Lower leg skin (tissue), 4 donors: ENCODE measurements around the gene PHLDA2. TPM values are rescaled to one million over a fixed set of nuclear protein-coding genes. Genes with fewer than 3 reads are reported as not detected.

Experiments
- DNase-seq, 2 donors: peaks; one replicate each; pipeline ENCODE4 v3.0.0-alpha.2; 2019; ENCODE audit warnings: low spot score in 2 of 2
- H3K4me3 ChIP-seq: fragments of 200-600 bp; sonication (generic); 2 replicates; pipeline ENCODE4 v1.5.1; 2017; ENCODE audit warnings: mild to moderate bottlenecking, low read depth; ENCODE audit not compliant: poor library complexity, severe bottlenecking
- POLR2A ChIP-seq, 2 donors: fragments of 450-650 bp; IDR thresholded peaks; one replicate each; pipeline ENCODE4 v1.6.1; 2016 to 2017; ENCODE audit warnings: antibody characterized with exemption in 2 of 2, mild to moderate bottlenecking in 1 of 2, moderate library complexity in 1 of 2
- WGBS, 2 donors: methylation state at CpG; one replicate each; pipeline ENCODE4 v1.1.5; 2018; 5-methylcytosine and 5-hydroxymethylcytosine counted together
- intact Hi-C: fragments of 100-400 bp; cut with DNase I; formaldehyde crosslinking; loops from one replicate; pipeline ENCODE4 v1.15.0; 2023; ENCODE audit warnings: low total_unique reads
- total RNA-seq, 4 donors: library from RNA; depleted of rRNA; stranded (reverse); fragments of >200 nt; gene quantifications; one replicate each; pipeline ENCODE4 v1.1.0, GENCODE V29; 2016
- TF ChIP-seq, protein P1 (sequence below), 3 donors: fragments of 450-650 bp; IDR thresholded peaks; one replicate each; pipeline ENCODE4 v1.5.1; 2016; ENCODE audit warnings: antibody characterized with exemption in 3 of 3, mild to moderate bottlenecking in 3 of 3, moderate library complexity in 2 of 3

Gene PHLDA2
- total RNA-seq, 4 donors from 2014 or later = 5.1 to 16.0 (median 7.4) TPM

DNA sequence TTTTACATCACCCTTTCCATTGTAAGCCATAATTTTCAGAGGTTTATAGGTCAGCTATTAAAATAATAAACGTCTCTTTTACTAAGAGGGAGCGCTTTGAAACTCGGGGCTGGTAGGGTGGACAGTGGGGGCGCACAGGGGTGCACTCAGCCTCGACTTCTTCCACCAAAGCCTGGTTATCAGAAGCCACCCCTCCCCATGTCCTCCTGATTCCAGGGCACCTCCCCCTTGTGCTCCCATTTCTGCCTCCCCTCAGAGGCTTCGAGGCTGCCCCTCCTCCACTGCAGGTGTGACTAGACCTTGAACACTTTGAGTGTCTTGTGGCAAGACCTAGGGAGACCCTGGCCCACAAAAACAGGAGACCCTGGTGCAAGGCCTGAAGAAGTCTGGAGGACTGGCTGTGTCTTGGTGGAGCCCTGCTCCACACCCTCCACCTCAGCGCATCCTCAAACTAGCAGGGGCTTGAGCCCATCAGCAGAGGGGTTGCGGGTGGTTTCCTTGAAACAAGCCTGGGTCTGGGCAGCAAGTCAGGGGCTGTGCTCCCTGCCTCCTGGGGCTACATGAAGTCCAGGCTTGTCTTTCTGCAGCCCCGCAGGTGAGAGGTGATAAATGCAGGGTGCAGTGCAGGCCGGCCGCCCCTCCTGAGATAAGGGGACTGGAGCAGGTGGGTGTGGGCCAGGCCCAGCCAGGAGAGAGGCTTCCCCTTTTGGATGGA, 46.7 kb downstream of the PHLDA2 start:
- DNase-seq = no peak
- TF ChIP-seq, protein P1, sequence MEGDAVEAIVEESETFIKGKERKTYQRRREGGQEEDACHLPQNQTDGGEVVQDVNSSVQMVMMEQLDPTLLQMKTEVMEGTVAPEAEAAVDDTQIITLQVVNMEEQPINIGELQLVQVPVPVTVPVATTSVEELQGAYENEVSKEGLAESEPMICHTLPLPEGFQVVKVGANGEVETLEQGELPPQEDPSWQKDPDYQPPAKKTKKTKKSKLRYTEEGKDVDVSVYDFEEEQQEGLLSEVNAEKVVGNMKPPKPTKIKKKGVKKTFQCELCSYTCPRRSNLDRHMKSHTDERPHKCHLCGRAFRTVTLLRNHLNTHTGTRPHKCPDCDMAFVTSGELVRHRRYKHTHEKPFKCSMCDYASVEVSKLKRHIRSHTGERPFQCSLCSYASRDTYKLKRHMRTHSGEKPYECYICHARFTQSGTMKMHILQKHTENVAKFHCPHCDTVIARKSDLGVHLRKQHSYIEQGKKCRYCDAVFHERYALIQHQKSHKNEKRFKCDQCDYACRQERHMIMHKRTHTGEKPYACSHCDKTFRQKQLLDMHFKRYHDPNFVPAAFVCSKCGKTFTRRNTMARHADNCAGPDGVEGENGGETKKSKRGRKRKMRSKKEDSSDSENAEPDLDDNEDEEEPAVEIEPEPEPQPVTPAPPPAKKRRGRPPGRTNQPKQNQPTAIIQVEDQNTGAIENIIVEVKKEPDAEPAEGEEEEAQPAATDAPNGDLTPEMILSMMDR (IDR thresholded peaks at IDR 0.05) = no peak
- no peak for TF ChIP-seq POLR2A (IDR thresholded peaks at IDR 0.05)
- WGBS, 2 donors = 76 to 78% methylated on average over 11 of the region's 11 CpGs
- intact Hi-C loops = no loop called here
- no peak overlapping the region for H3K4me3 ChIP-seq

DNA sequence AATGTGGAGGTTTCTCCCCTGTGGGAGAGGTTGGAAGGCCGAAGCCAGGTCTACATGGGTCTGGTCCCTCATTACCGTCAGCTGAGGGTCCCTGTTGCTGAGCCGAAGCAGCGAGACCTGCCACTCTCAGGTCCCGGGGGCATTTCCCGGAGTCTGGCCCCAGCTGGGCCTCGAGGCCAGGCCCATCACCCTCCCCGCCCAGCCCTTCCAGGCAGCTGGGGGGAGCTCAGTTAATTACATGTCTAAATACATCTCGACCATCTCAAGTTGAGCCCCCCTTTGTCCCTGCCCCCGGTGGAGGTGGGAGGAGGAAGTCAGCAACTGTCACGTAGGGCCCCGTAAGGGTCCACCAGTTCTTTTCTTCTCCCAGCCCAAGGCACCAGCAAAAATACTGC, 47.2 kb downstream of the PHLDA2 start:
- DNase-seq = no peak
- no peak overlapping the region for H3K4me3 ChIP-seq
- intact Hi-C loops = no loop called here

DNA sequence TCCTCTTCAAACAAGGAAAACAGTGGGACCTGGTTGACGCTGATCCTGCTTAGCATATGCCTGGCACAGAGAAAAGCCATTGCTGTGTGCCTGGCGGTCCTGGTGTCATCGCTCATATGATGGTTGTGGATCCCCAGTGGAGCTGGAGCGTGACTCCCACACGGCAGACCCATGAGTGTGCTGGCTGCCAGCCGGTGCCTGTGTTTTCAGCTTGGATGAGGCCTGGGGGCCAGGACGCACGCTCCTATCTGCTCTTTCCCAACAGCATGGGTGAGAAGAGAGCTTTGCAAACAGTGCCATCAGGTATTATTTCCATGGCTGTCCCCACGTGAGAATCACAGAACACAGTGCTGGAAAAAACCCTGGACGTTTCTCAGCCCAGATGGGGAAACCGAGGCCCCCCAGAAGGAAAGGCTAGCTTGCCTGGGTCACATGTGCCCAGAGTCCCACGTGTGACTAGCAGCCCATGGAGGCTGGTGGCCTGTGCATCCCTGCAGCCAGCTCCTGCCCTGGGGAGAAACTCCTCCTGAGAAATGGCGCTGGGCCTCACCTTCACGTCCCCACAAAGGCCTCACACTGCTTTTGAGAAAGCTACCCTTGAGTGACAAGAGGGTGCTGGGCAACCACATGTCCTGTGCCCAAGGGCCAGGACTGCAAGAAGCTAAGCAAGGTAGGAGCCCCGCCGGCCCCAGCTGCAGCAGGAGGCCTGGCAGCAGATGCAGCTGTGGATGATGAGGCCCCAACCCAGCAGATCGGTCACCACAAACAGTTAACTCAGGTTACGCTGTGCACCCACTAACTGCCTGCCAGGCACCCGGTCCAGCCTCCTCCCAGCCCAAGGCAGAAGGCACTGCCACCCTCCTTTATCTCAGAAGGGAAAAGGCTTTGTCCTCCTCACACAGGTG, 47.9 kb downstream of the PHLDA2 start:
- intact Hi-C loops = no loop called here
- WGBS, 2 donors = 78 to 90% methylated on average over 14 to 17 of the region's 19 CpGs
- no peak overlapping the region for H3K4me3 ChIP-seq
- DNase-seq = no peak
- TF ChIP-seq, protein P1 (IDR thresholded peaks at IDR 0.05) = no peak
- no peak for TF ChIP-seq POLR2A (IDR thresholded peaks at IDR 0.05)

More for the DNA sequence above, 47.2 kb downstream of the PHLDA2 start:
- TF ChIP-seq, protein P1 (IDR thresholded peaks at IDR 0.05) = no peak
- TF ChIP-seq POLR2A (IDR thresholded peaks at IDR 0.05) = no peak
- WGBS, 2 donors = 62 to 69% methylated on average over 12 of the region's 12 CpGs

DNA sequence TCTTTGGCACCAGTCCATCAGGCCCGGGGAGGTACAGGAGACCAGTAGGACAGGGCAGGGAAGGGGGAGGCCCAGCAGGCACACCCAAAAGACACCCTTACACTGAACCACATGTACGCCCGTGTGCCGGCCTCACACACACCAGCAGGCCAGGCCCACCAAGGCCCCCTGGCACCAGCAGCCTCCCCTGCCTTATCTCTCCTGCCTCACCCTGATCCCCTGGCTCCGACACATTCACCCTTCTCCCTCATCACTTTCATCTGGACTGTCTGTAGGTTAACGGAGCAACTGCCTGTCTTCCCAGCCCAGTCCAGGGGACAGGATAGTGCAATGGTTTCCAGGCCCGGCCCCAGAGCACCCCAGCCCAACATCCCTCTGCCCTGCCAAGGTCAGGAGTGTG, 48.6 kb downstream of the PHLDA2 start:
- DNase-seq = no peak
- intact Hi-C loops = no loop called here
- 78 to 82% methylated on average over 7 of the region's 7 CpGs for WGBS, 2 donors
- TF ChIP-seq, protein P1 (IDR thresholded peaks at IDR 0.05) = no peak
- no peak for TF ChIP-seq POLR2A (IDR thresholded peaks at IDR 0.05)
- no peak overlapping the region for H3K4me3 ChIP-seq

DNA sequence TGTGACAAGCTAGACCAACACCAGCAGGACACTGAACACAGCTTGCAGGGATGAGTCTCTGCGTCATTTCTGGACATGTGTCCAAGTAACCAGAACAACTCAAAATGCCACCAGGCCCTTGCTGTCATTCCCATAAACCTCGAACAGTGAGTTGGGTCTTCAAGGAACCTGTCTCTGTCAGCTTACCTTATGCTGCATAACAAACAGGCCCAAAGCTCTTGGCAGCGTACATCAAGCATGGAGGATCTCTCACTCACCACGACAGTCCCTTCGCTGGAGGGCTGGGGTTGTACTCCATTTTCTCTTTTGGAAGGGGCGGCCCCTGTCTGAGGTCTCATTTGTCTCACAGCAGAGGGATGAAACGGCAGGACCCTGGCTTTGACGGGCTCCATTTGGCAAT, 50.4 kb downstream of the PHLDA2 start:
- no peak for TF ChIP-seq POLR2A (IDR thresholded peaks at IDR 0.05)
- TF ChIP-seq, protein P1 (IDR thresholded peaks at IDR 0.05) = no peak
- H3K4me3 ChIP-seq = no peak overlapping the region
- no peak for DNase-seq
- WGBS, 2 donors = 96 to 97% methylated on average over 8 of the region's 8 CpGs
- intact Hi-C loops = no loop called here

Other genes with a start within 250 kb of the PHLDA2 start
- gene KCNQ1OT1, start 229.4 kb downstream of the PHLDA2 start, total RNA-seq = 1 to 10 TPM in 1 of 4 donors, under 1 TPM in 3; 0.63 to 1.8 (median 0.91) TPM
- 10 to 100 TPM; 27.1 to 52.7 (median 31.4) TPM for gene CDKN1C, start 43.6 kb downstream of the PHLDA2 start, total RNA-seq
- 10 to 100 TPM; 67.2 to 99.0 (median 82.4) TPM for gene NAP1L4, start 62.9 kb upstream of the PHLDA2 start, total RNA-seq
- gene CARS1, start 128.0 kb upstream of the PHLDA2 start, total RNA-seq = 10 to 100 TPM; 56.7 to 63.0 (median 60.7) TPM
- gene OSBPL5, start 235.9 kb upstream of the PHLDA2 start, total RNA-seq = 10 to 100 TPM; 39.0 to 77.4 (median 64.2) TPM